GM23338 (cell line): ENCODE results near the gene KLHDC9. TPM values are rescaled to one million over a fixed set of nuclear protein-coding genes. Genes with fewer than 3 reads are reported as not detected.

ENCODE experiments used
- ATAC-seq: fragments of 200-7000 bp; cut with Tn5 transposase; 3 replicates; pipeline ENCODE4 v1.9.1; 2020
- DNase-seq: peaks from one replicate; pipeline ENCODE4 v3.0.0-alpha.2; 2015; ENCODE audit warnings: low spot score
- H2AFZ ChIP-seq: fragments of 200-600 bp; sonication (generic); 2 replicates; pipeline ENCODE4 v1.8.0; 2016; ENCODE audit warnings: antibody characterized with exemption, mild to moderate bottlenecking, moderate library complexity
- H3F3A ChIP-seq: fragments of 200-600 bp; sonication (generic); replicated peaks from 2 replicates; pipeline ENCODE4 v1.8.0; 2017; ENCODE audit warnings: antibody characterized with exemption, mixed run types, low read depth
- H3K27ac ChIP-seq: fragments of 200-600 bp; sonication (generic); 2 replicates; pipeline ENCODE4 v1.6.1; 2016; ENCODE audit warnings: low read depth
- H3K27me3 ChIP-seq: fragments of 200-600 bp; sonication (generic); 2 replicates; pipeline ENCODE4 v1.8.0; 2016; ENCODE audit warnings: mild to moderate bottlenecking, mixed run types, moderate library complexity; ENCODE audit not compliant: insufficient read depth
- H3K36me3 ChIP-seq: fragments of 200-600 bp; sonication (generic); 2 replicates; pipeline ENCODE4 v1.8.0; 2016; ENCODE audit warnings: mild to moderate bottlenecking; ENCODE audit not compliant: insufficient read depth
- H3K4me1 ChIP-seq: fragments of 200-600 bp; sonication (generic); 2 replicates; pipeline ENCODE4 v1.8.0; 2016; ENCODE audit warnings: mild to moderate bottlenecking, moderate library complexity; ENCODE audit not compliant: insufficient read depth
- H3K4me2 ChIP-seq: fragments of 200-600 bp; sonication (generic); 2 replicates; pipeline ENCODE4 v1.7.1; 2017; ENCODE audit warnings: mixed run types
- H3K4me3 ChIP-seq: fragments of 200-600 bp; sonication (generic); 2 replicates; pipeline ENCODE4 v1.6.1; 2016; ENCODE audit warnings: mixed run types
- H3K79me2 ChIP-seq: fragments of 200-600 bp; sonication (generic); replicated peaks from 2 replicates; pipeline ENCODE4 v1.8.0; 2017; ENCODE audit warnings: mild to moderate bottlenecking; ENCODE audit not compliant: insufficient read depth
- H3K9me2 ChIP-seq: fragments of 200-600 bp; sonication (generic); 2 replicates; pipeline ENCODE4 v1.8.0; 2017; ENCODE audit not compliant: insufficient read depth
- H4K20me1 ChIP-seq: fragments of 200-600 bp; sonication (generic); replicated peaks from 2 replicates; pipeline ENCODE4 v1.8.0; 2017; ENCODE audit warnings: mild to moderate bottlenecking; ENCODE audit not compliant: insufficient read depth
- H3K27ac Mint-ChIP-seq: 2 replicates; pipeline ENCODE4 v1.8.0; 2020; ENCODE audit warnings: inconsistent platforms, mild to moderate bottlenecking, moderate library complexity, mixed read lengths
- H3K27me3 Mint-ChIP-seq: 3 replicates; pipeline ENCODE4 v1.8.0; 2022; ENCODE audit warnings: low read depth, mild to moderate bottlenecking, moderate library complexity, mixed read lengths, inconsistent platforms; ENCODE audit not compliant: insufficient read depth, poor library complexity
- H3K36me3 Mint-ChIP-seq: 3 replicates; pipeline ENCODE4 v1.8.0; 2021; ENCODE audit warnings: low read depth, mild to moderate bottlenecking, inconsistent platforms, moderate library complexity, mixed read lengths
- H3K4me1 Mint-ChIP-seq: 3 replicates; pipeline ENCODE4 v1.8.0; 2020; ENCODE audit warnings: mild to moderate bottlenecking, inconsistent platforms, mixed read lengths
- H3K4me3 Mint-ChIP-seq: 3 replicates; pipeline ENCODE4 v1.8.0; 2021; ENCODE audit warnings: moderate library complexity, mild to moderate bottlenecking, inconsistent platforms, mixed read lengths
- H3K9me3 Mint-ChIP-seq: 3 replicates; pipeline ENCODE4 v1.8.0; 2020; ENCODE audit warnings: moderate library complexity, mild to moderate bottlenecking, inconsistent platforms, mixed read lengths
- ETS1 ChIP-seq: IDR thresholded peaks from 2 replicates; pipeline ENCODE4 v1.6.1; 2016; ENCODE audit warnings: antibody characterized with exemption
- REST ChIP-seq: IDR thresholded peaks from one replicate; pipeline ENCODE4 v1.6.1; 2018; ENCODE audit warnings: antibody characterized with exemption; ENCODE audit not compliant: unreplicated experiment
- ZNF462 ChIP-seq: fragments of 250-450 bp; sonication (Bioruptor Pico); IDR thresholded peaks from 2 replicates; pipeline ENCODE4 v1.5.0; 2020; ENCODE audit warnings: mild to moderate bottlenecking, moderate library complexity
- polyA plus RNA-seq: library from polyadenylated mRNA; unstranded; fragments of >200 nt; fragmentation: Nextera tagmentation; extraction: Ambion mirVana; gene quantifications from 2 replicates; pipeline ENCODE4 v1.2.1, GENCODE V29; 2016
- total RNA-seq: library from RNA; depleted of rRNA; stranded (reverse); fragments of >200 nt; shearing (Covaris generic); gene quantifications from 2 replicates; pipeline ENCODE4 v1.2.3, GENCODE V29; 2014

KLHDC9 gene
- total and polyA plus RNA-seq, 2 experiments from 2014 or later: 5.6 to 6.6 TPM

- H3K4me1 Mint-ChIP-seq: peaks cover 11% of the 10 kb centered on the region
- TF ChIP-seq ETS1 (no peak), REST (no peak), ZNF462 (no peak)
- H3K9me2 ChIP-seq: no peaks in the 10 kb centered on the region
- no peak overlapping the region for H3K4me3 ChIP-seq
- H3K36me3 Mint-ChIP-seq: no peaks in the 10 kb centered on the region
- no peaks in the 10 kb centered on the region for H3F3A ChIP-seq
- H3K27me3 Mint-ChIP-seq: peaks cover 7% of the 10 kb centered on the region
- no peaks in the 10 kb centered on the region for H3K27me3 ChIP-seq
- no peak for DNase-seq
- ATAC-seq: no peak
- H3K4me2 ChIP-seq: no peak overlapping the region
- H3K79me2 ChIP-seq: no peaks in the 10 kb centered on the region
- H3K36me3 ChIP-seq: no peaks in the 10 kb centered on the region
- H4K20me1 ChIP-seq: no peaks in the 10 kb centered on the region
- no peak overlapping the region for H3K27ac Mint-ChIP-seq
- H3K9me3 Mint-ChIP-seq: peaks cover 2% of the 10 kb centered on the region; the same call in 1 of the 3 replicates
- H2AFZ ChIP-seq: no peak overlapping the region
- no peak overlapping the region for H3K27ac ChIP-seq
- no peak overlapping the region for H3K4me3 Mint-ChIP-seq
- no peaks in the 10 kb centered on the region; the same call in 1 of the 2 replicates for H3K4me1 ChIP-seq
Observed at GRCh38 chr1:161092621-161093028, 5.5 kb upstream of the KLHDC9 start.
